HG02678 (cell line): ENCODE measurements around the gene KCNG2.
A peak's percentile ranks its signal among the peaks of the same experiment; 100 is the strongest.

Experiments used
- ATAC-seq: cut with Tn5 transposase; IDR thresholded peaks from one replicate; pipeline ENCODE4 v1.9.1; 2021; ENCODE audit warnings: mild to moderate bottlenecking, moderate library complexity; ENCODE audit not compliant: unreplicated experiment

The KCNG2 gene

GRCh38 chr18:79816981-79817606 is 19.4 kb downstream of the KCNG2 start:
- ATAC-seq, result no peak

- ATAC-seq, result no peak
These were observed 19.9 kb downstream of the KCNG2 start for GRCh38 chr18:79817607-79817998.

- ATAC-seq, result no peak
These were observed 20.3 kb downstream of the KCNG2 start for GRCh38 chr18:79818036-79818435.

- ATAC-seq, result no peak
These were observed 20.9 kb downstream of the KCNG2 start for GRCh38 chr18:79818631-79819030.

- ATAC-seq, result no peak
These were observed 21.6 kb downstream of the KCNG2 start for GRCh38 chr18:79819064-79819967.

GRCh38 chr18:79819968-79820351 is 22.2 kb downstream of the KCNG2 start:
- ATAC-seq, result peak; percentile 90

GRCh38 chr18:79823120-79823519 is 25.4 kb downstream of the KCNG2 start:
- no peak for ATAC-seq

GRCh38 chr18:79825913-79826312 is 28.2 kb downstream of the KCNG2 start:
- no peak for ATAC-seq

GRCh38 chr18:79826966-79827365 is 29.2 kb downstream of the KCNG2 start:
- ATAC-seq, result no peak

GRCh38 chr18:79828258-79828657 is 30.5 kb downstream of the KCNG2 start:
- ATAC-seq, result no peak

GRCh38 chr18:79829136-79829854 is 31.6 kb downstream of the KCNG2 start:
- no peak for ATAC-seq

- no peak for ATAC-seq
These were observed 34.4 kb downstream of the KCNG2 start for GRCh38 chr18:79832169-79832568.

GRCh38 chr18:79834834-79835233 is 37.1 kb downstream of the KCNG2 start:
- no peak for ATAC-seq

GRCh38 chr18:79841936-79842335 is 44.2 kb downstream of the KCNG2 start:
- ATAC-seq, result no peak

- ATAC-seq, result no peak
These were observed 47.3 kb downstream of the KCNG2 start for GRCh38 chr18:79844999-79845563.

GRCh38 chr18:79846936-79847557 is 49.3 kb downstream of the KCNG2 start:
- ATAC-seq, result no peak

GRCh38 chr18:79847606-79848293 is 50.0 kb downstream of the KCNG2 start:
- ATAC-seq, result no peak

GRCh38 chr18:79848294-79848578 is 50.5 kb downstream of the KCNG2 start:
- ATAC-seq, result no peak

- ATAC-seq, result no peak
These were observed 51.0 kb downstream of the KCNG2 start for GRCh38 chr18:79848579-79849327.
